GM12878 (cell line): Measurements from ENCODE around the gene INSIG1. TPM values are rescaled to one million over a fixed set of nuclear protein-coding genes. Genes with fewer than 3 reads are reported as not detected.

ENCODE experiments used
- ATAC-seq: fragments of 200-7000 bp; cut with Tn5 transposase; 3 replicates; pipeline ENCODE4 v1.9.1; 2020; ENCODE audit warnings: mild to moderate bottlenecking, moderate library complexity
- BruUV-seq: library from RNA; stranded (reverse); fragments of 400-500 nt; replicated peaks from 2 replicates; lab custom pipeline; 2021; lab: Mats Ljungman, UMichigan
- CTCF ChIA-PET: fragments of 300-600 bp; sonication (Branson Sonifier 250); formaldehyde crosslinking; extraction: SDS; loops from one replicate; lab custom pipeline; 2021; ENCODE audit warnings: inconsistent platforms; lab: Yijun Ruan, JAX
- POLR2A ChIA-PET: fragments of 350-600 bp; formaldehyde crosslinking; extraction: SDS; loops from one replicate; lab custom pipeline; 2021; ENCODE audit warnings: inconsistent platforms; lab: Charles Lee
- RAD21 ChIA-PET: fragments of 300-600 bp; sonication (Branson Sonifier 250); formaldehyde crosslinking; loops from one replicate; lab custom pipeline; 2023; ENCODE audit warnings: antibody characterized with exemption; ENCODE audit not compliant: unreplicated experiment; lab: Charles Lee
- SMC1A ChIA-PET: fragments of 300-600 bp; sonication (Branson Sonifier 250); formaldehyde crosslinking; loops from one replicate; lab custom pipeline; 2023; ENCODE audit not compliant: unreplicated experiment, uncharacterized antibody; lab: Charles Lee
- DNase-seq: peaks from one replicate; pipeline ENCODE4 v3.0.0-alpha.2; 2011; ENCODE audit warnings: low read depth, low spot score
- FAIRE-seq: peaks from 3 replicates; lab custom pipeline; 2011; peaks lifted over from hg19 to GRCh38; lab: Jason Lieb, UNC
- H2AFZ ChIP-seq: 2 replicates; pipeline ENCODE4 v1.6.0; 2011; ENCODE audit warnings: low read depth, low read length, control low read depth; ENCODE audit not compliant: control insufficient read depth
- H3K27ac ChIP-seq: 2 replicates; pipeline ENCODE4 v1.5.1; 2011; ENCODE audit warnings: control low read depth; ENCODE audit not compliant: control insufficient read depth, insufficient read depth
- H3K27me3 ChIP-seq, 2 experiments: replicated peaks in 1 of 2; 2 replicates each; pipeline versions ENCODE4 v1.6.0 to v1.6.1; 2011; ENCODE audit warnings: low read length in 1 of 2; ENCODE audit not compliant: control insufficient read depth in 2 of 2, insufficient read depth in 2 of 2
- H3K36me3 ChIP-seq, 2 experiments: 2 replicates each; pipeline ENCODE4 v1.5.1; 2011; ENCODE audit warnings: low read length in 1 of 2; ENCODE audit not compliant: control insufficient read depth in 2 of 2, insufficient read depth in 2 of 2
- H3K4me1 ChIP-seq: 2 replicates; pipeline ENCODE4 v1.6.1; 2011; ENCODE audit warnings: mild to moderate bottlenecking, low read length, moderate library complexity, mixed read lengths; ENCODE audit not compliant: control insufficient read depth, insufficient read depth
- H3K4me2 ChIP-seq: 2 replicates; pipeline ENCODE4 v1.6.0; 2011; ENCODE audit warnings: control low read depth; ENCODE audit not compliant: control insufficient read depth, insufficient read depth
- H3K4me3 ChIP-seq: fragments of 200-600 bp; sonication (generic); 2 replicates; pipeline ENCODE4 v1.5.1; 2016
- H3K79me2 ChIP-seq: 2 replicates; pipeline ENCODE4 v1.6.0; 2011; ENCODE audit warnings: low read length; ENCODE audit not compliant: control insufficient read depth, insufficient read depth
- H3K9ac ChIP-seq: 2 replicates; pipeline ENCODE4 v1.8.0; 2011; ENCODE audit warnings: low read length, control low read depth, mixed read lengths; ENCODE audit not compliant: control insufficient read depth, insufficient read depth
- H3K9me3 ChIP-seq: replicated peaks from 3 replicates; pipeline ENCODE4 v1.5.1; 2011; ENCODE audit warnings: mild to moderate bottlenecking, low read length; ENCODE audit not compliant: control insufficient read depth, insufficient read depth
- H4K20me1 ChIP-seq: 2 replicates; pipeline ENCODE4 v1.6.0; 2011; ENCODE audit not compliant: control insufficient read depth, insufficient read depth
- CREM ChIP-seq: IDR thresholded peaks from 2 replicates; pipeline ENCODE4 v1.6.1; 2014; ENCODE audit warnings: antibody characterized with exemption, low read depth
- JUND ChIP-seq: IDR thresholded peaks from 2 replicates; pipeline ENCODE4 v1.6.1; 2012; ENCODE audit warnings: low read depth, mild to moderate bottlenecking, low read length, improper control_type of control experiment, moderate library complexity
- PML ChIP-seq: IDR thresholded peaks from 2 replicates; pipeline ENCODE4 v1.6.1; 2012; ENCODE audit warnings: low read length, inconsistent platforms
- SIN3A ChIP-seq: IDR thresholded peaks from 2 replicates; pipeline ENCODE4 v1.6.1; 2012; ENCODE audit warnings: low read depth, low read length, improper control_type of control experiment
- YY1 ChIP-seq: IDR thresholded peaks from 2 replicates; pipeline ENCODE4 v1.6.1; 2011; ENCODE audit warnings: low read depth, mild to moderate bottlenecking, low read length
- ZNF207 ChIP-seq: fragments of 450-650 bp; IDR thresholded peaks from 2 replicates; pipeline ENCODE4 v1.6.1; 2014; ENCODE audit warnings: antibody characterized with exemption, mild to moderate bottlenecking, borderline replicate concordance
- ZZZ3 ChIP-seq: IDR thresholded peaks from 2 replicates; pipeline ENCODE4 v1.6.1; 2011; ENCODE audit warnings: low read depth; ENCODE audit not compliant: control insufficient read depth, insufficient read length
- WGBS: methylation state at CpG from one replicate; pipeline ENCODE4 v1.1.6; 2016; ENCODE audit warnings: low lambda C conversion rate; ENCODE audit not compliant: insufficient replicate concordance, insufficient coverage; ENCODE audit errors: missing lambda C conversion rate; 5-methylcytosine and 5-hydroxymethylcytosine counted together
- in situ Hi-C: fragments of 300-500 bp; cut with MboI; formaldehyde crosslinking; loops from 9 replicates; pipeline ENCODE4 v1.14.3; 2018; ENCODE audit warnings: mixed read lengths
- intact Hi-C: fragments of 100-400 bp; cut with micrococcal nuclease; formaldehyde crosslinking; loops from one replicate; pipeline ENCODE4 v1.14.2; 2022; ENCODE audit not compliant: unreplicated experiment
- polyA plus RNA-seq, 11 experiments: library from polyadenylated mRNA; depleted of rRNA in 4 of 11; unstranded in 6 of 11; stranded (reverse) in 5 of 11; fragments of >200 nt; fragmentation: Nextera tagmentation in 4 of 11; fragmentation: Illumina TruSeq in 1 of 11; extraction: Ambion mirVana in 4 of 11; extraction: Trizol in 1 of 11; gene quantifications; 1 replicate in 1 of 11; 2 replicates in 10 of 11; pipeline versions ENCODE4 v1.2.1 to v1.2.3, GENCODE V29; 2011 to 2016; ENCODE audit warnings: inconsistent platforms in 2 of 11, missing spikeins in 2 of 11, low read depth in 1 of 11
- total RNA-seq, 4 experiments: library from RNA; depleted of rRNA in 3 of 4; stranded (reverse); fragments of >200 nt in 3 of 4; fragmentation: Illumina TruSeq in 1 of 4; extraction: Trizol in 1 of 4; gene quantifications; 2 replicates each; pipeline versions ENCODE4 v1.2.1 to v1.2.3, GENCODE V29; 2013 to 2021
- TF ChIP-seq, protein P1 (sequence below): IDR thresholded peaks from 2 replicates; pipeline ENCODE4 v1.6.1; 2012; ENCODE audit warnings: low read length, inconsistent platforms
- TF ChIP-seq, protein P2 (sequence below): IDR thresholded peaks from 2 replicates; pipeline ENCODE4 v1.6.1; 2012; ENCODE audit warnings: improper control_type of control experiment, low read depth, low read length; ENCODE audit not compliant: insufficient replicate concordance

INSIG1 gene
- total and polyA plus RNA-seq, 10 of the 15 experiments (the other 5 are each of a cell fraction or from before 2014, with no cell fraction given) = 29.6 to 168 (median 91.1) TPM

DNA sequence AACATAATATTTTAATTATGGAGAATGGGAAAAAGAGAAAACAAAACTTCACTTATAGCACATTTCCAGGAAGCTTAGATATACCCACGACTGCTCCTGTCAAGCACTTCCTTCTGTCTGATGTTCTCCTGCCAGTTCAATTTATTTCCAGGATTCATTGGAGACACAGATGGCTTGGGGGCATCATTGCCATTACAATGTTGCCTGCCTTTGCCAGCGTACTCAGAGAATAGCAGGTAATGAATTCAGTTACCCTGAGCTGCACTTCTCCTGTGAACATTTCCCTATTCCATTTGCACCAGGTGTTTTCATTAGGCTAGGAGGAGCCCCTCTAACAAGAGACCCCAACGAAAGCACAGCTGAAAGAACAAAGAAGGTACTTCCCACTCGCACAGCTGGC is 33.7 kb downstream of the INSIG1 start:
- no TSS peak for BruUV-seq
- no peak overlapping the region for H3K27ac ChIP-seq
- WGBS = 21% methylated on average over 4 of the region's 4 CpGs
- no peaks in the 10 kb centered on the region for H4K20me1 ChIP-seq
- no peak for TF ChIP-seq CREM
- no peak for TF ChIP-seq JUND
- TF ChIP-seq YY1 = no peak
- CTCF ChIA-PET = no interaction called here
- in situ Hi-C loops = no loop called here
- SMC1A ChIA-PET = interaction anchor here (0.7 kb wide), 1 partner anchor 9 kb away, joined by 3 read pairs; no protein-coding TSS in a partner anchor
- no peak overlapping the region for H3K4me3 ChIP-seq
- H3K79me2 ChIP-seq = no peaks in the 10 kb centered on the region
- intact Hi-C loops = no loop called here
- no peak overlapping the region for H3K4me2 ChIP-seq
- FAIRE-seq (no peak), DNase-seq (no peak), ATAC-seq (no peak)
- POLR2A ChIA-PET = no interaction called here
- no peak overlapping the region for H3K9ac ChIP-seq
- H3K27me3 ChIP-seq = no peaks in the 10 kb centered on the region; a peak in 1 of 4 replicates
- RAD21 ChIA-PET = no interaction called here
- no peaks in the 10 kb centered on the region; the same call in 2 of the 3 replicates for H3K9me3 ChIP-seq
- no peaks in the 10 kb centered on the region for H3K4me1 ChIP-seq
- no peaks in the 10 kb centered on the region for H3K36me3 ChIP-seq
- no peak overlapping the region for H2AFZ ChIP-seq

DNA sequence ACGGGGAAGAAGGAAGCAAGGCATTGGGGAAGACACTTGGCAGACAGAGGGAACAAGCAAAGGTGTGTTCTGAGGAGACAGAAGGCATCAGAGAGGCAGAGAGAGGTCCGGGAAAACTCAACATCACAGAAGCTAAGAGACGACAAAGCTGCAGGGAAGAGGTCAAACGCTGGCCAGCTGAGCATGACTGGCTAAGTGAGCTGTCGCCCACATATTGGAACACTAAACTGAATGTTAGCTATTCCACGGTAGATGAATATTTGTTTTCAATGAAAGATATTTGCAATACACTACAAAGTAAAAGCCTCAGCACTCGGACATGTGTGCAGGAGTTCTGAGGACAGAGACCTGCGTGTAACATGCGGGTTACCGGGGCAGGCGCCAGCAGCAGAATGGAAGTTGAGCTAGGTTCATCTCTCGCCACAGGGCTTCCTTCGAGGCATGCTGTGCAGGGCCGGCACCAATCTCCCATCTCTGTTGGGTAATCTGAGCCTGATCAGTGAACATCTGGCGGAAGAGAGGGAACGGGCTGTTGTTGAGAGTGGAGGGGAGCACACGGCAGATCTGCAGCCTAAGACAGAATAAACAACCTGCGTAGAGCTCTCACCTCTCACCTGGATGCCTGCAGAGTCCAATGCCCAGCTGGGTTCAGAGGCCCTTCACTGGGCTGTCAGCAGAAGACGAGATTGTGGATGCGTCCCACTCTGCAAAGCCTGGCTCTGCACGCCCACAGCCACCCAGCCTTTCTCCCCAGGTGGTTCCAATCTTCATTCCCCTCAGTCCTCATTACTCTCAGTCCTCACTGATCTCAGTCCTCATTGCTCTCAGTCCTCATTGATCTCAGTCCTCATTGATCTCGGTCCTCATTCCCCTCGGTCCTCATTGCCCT is 35.9 kb downstream of the INSIG1 start:
- Histone ChIP-seq H3K27ac (no peak overlapping the region), H3K4me2 (no peak overlapping the region), H2AFZ (no peak overlapping the region), H3K79me2 (no peaks in the 10 kb centered on the region), H3K4me1 (no peaks in the 10 kb centered on the region), H3K36me3 (no peaks in the 10 kb centered on the region), H3K9ac (no peak overlapping the region), H3K27me3 (no peaks in the 10 kb centered on the region; a peak in 1 of 4 replicates)
- in situ Hi-C loops = no loop called here
- no peak; the same call in 2 of the 3 replicates for ATAC-seq
- RAD21 ChIA-PET = no interaction called here
- intact Hi-C loops = no loop called here
- BruUV-seq = no TSS peak
- no peak for FAIRE-seq
- 62% methylated on average over 23 of the region's 23 CpGs for WGBS
- CTCF ChIA-PET = interaction anchor here (1.4 kb wide), 1 partner anchor 11 kb away, joined by 6 read pairs; no protein-coding TSS in a partner anchor
- SMC1A ChIA-PET = no interaction called here
- TF ChIP-seq, protein P1, sequence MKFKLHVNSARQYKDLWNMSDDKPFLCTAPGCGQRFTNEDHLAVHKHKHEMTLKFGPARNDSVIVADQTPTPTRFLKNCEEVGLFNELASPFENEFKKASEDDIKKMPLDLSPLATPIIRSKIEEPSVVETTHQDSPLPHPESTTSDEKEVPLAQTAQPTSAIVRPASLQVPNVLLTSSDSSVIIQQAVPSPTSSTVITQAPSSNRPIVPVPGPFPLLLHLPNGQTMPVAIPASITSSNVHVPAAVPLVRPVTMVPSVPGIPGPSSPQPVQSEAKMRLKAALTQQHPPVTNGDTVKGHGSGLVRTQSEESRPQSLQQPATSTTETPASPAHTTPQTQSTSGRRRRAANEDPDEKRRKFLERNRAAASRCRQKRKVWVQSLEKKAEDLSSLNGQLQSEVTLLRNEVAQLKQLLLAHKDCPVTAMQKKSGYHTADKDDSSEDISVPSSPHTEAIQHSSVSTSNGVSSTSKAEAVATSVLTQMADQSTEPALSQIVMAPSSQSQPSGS = no peak
- TF ChIP-seq, protein P2, sequence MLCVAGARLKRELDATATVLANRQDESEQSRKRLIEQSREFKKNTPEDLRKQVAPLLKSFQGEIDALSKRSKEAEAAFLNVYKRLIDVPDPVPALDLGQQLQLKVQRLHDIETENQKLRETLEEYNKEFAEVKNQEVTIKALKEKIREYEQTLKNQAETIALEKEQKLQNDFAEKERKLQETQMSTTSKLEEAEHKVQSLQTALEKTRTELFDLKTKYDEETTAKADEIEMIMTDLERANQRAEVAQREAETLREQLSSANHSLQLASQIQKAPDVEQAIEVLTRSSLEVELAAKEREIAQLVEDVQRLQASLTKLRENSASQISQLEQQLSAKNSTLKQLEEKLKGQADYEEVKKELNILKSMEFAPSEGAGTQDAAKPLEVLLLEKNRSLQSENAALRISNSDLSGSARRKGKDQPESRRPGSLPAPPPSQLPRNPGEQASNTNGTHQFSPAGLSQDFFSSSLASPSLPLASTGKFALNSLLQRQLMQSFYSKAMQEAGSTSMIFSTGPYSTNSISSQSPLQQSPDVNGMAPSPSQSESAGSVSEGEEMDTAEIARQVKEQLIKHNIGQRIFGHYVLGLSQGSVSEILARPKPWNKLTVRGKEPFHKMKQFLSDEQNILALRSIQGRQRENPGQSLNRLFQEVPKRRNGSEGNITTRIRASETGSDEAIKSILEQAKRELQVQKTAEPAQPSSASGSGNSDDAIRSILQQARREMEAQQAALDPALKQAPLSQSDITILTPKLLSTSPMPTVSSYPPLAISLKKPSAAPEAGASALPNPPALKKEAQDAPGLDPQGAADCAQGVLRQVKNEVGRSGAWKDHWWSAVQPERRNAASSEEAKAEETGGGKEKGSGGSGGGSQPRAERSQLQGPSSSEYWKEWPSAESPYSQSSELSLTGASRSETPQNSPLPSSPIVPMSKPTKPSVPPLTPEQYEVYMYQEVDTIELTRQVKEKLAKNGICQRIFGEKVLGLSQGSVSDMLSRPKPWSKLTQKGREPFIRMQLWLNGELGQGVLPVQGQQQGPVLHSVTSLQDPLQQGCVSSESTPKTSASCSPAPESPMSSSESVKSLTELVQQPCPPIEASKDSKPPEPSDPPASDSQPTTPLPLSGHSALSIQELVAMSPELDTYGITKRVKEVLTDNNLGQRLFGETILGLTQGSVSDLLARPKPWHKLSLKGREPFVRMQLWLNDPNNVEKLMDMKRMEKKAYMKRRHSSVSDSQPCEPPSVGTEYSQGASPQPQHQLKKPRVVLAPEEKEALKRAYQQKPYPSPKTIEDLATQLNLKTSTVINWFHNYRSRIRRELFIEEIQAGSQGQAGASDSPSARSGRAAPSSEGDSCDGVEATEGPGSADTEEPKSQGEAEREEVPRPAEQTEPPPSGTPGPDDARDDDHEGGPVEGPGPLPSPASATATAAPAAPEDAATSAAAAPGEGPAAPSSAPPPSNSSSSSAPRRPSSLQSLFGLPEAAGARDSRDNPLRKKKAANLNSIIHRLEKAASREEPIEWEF = no peak
- TF ChIP-seq ZNF207 = no peak
- TF ChIP-seq PML = no peak
- TF ChIP-seq ZZZ3 = no peak
- no peak for TF ChIP-seq SIN3A
- TF ChIP-seq, all 136 proteins: peak for 0
- no peak for DNase-seq
- no peaks in the 10 kb centered on the region for H4K20me1 ChIP-seq
- POLR2A ChIA-PET = no interaction called here
- H3K4me3 ChIP-seq = no peak overlapping the region
- no peaks in the 10 kb centered on the region; the same call in 2 of the 3 replicates for H3K9me3 ChIP-seq
